ENCODE data around the gene CALML4.
"Not testable (repeated sequence)": the region's sequence is repeated elsewhere in the genome, so short reads cannot be mapped to it uniquely, and the experiment has no call there.

Gene CALML4

DNA sequence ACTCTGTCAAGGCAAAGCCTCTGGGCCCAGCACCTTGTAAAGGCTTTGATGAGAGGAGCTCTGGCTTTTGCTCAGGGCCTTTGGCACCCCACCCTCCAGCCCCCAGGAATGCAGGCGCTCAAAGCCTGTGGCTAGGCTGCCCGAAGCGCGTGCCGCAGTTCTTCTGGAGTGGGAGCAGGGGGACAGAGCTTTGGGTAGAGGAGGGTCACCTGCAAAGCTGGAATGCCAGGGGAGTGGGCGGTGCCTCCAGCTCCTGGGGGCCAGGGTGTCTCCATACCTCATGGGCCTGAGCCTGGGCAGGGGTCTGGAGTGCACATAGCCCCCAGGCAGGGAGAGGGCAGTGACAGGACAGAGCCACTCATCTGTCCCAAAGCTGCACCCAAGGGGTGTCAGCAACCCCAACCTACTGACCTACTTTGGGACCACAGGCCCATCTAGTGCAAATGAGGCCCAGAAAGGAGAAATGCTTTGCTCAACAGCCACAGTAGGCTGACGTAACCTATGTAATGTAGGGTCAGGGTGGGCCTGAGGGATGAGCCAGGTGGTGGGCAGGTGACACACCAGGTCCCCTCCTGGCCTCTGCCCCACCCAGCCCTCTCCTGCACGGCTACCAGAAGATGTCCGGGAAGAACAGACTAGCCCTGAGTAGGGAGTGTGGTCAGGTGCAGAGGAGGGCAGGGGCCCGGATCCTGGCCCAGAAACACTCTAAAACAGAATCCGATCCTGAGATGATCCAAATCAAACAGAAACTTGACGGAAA is 2.2 kb upstream of the CALML4 start:
- no peak for DNase-seq

GRCh38 chr15:68206711-68207151 is 1.6 kb upstream of the CALML4 start:
- DNase-seq, result no peak

DNA sequence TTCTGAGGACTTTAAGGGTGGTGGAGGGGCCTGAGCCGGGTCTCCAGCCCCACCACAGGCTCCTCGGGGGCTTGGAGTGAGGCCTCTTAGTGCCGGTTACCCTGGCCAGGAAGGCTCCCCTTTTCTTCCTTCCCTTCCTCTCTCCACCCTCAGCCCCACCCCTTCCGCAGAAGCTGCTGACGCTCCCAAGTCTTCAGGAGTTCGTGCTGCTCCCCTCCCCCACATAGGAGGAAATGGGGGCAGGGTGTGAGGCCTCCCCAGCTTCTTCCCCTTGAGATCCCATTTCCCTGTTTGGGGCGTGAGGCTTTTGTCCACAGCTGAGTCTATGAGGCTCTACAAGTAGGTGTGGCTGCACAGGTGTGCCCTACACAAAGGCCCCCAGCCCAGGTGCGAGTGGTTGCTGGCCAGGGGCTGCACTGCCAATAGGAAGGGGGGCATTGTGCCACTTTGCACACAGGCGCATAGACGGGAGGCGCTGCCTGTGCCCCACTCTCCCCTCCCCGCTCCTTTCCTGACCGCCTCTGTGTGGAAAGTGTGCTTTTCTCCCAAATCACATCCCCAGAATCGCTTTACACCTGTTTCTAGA is 915 bp upstream of the CALML4 start:
- no peak for DNase-seq

DNA sequence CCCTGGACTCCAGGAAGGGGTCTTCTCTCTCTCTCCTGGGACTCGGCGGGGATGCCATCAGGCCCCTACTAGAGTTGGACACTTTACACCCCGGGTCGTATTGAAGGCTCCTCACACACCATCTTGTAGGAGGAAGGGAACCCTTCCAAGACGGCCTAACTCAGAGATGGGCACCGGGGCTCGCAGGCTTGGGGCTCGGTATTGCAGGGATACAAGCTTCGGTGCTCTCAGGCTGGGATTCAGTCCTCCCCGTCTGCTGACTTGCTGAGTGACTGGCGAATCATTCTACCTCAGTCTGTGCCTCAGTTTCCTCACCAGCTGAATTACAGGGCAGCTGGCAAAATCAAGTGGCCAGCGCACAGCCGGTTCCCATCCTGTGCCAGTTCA is 419 bp upstream of the CALML4 start:
- DNase-seq, result no peak

DNA sequence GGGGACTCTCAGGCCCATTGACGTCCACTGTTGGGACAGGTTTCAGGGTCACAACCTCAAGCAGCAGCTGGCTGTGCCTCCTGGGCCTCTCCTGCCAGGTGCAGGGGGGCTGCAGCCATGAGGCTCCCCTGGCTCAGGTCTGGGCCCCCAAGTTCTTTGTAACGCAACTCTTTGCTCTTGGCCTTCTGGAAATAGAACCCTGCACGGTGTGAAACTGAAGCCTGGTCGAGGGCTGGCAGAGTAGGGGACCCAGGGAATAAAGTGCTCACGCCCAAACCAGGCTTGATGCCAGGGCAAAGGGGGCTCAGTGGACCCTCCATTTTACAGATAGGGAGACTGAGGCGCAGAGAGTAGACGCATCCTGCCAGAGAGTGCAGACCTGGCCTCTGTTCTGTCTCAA is 771 bp downstream of the CALML4 start:
- no peak for DNase-seq

DNA sequence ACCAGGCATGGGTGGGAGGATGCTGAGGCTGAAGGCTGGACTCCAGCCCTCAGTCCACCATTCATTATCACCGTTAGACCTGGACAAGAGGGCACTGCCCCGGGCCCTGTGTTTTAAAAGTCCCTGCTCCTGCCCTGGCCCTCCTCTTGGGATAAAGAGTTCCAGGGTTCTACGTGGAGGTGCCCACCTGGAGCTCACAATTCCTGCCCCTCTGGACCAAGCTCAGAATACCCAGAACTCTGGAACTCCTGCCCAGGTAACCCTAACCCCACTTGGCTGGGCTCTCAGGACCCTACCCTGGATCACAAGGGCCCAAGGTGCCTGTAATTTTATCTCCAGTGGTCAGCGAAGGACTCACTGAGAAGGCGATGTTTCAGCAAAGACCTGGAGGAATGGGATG is 1.2 kb downstream of the CALML4 start:
- no peak for DNase-seq

DNA sequence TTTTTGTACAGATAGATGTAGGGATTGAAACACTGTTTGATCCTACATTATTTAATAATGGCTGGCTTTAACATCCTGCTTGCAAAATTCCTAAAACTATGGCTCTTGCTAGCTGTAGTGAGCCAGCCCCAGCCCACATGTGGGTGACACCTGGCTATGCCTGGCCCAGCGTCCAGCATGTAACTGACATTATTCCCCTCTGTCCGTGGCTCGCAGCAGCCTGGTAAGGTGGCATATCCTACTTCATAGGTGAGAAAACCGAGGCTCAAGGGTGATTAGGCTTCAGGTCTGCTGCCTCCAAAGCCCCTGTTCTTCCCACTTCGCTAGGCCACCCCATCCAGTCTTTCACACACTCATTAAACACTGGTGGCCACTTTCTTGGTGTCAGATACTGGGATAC is 1.6 kb downstream of the CALML4 start:
- DNase-seq, result no peak

GRCh38 chr15:68202994-68203393 is 2.1 kb downstream of the CALML4 start:
- not testable (repeated sequence) for DNase-seq

DNA sequence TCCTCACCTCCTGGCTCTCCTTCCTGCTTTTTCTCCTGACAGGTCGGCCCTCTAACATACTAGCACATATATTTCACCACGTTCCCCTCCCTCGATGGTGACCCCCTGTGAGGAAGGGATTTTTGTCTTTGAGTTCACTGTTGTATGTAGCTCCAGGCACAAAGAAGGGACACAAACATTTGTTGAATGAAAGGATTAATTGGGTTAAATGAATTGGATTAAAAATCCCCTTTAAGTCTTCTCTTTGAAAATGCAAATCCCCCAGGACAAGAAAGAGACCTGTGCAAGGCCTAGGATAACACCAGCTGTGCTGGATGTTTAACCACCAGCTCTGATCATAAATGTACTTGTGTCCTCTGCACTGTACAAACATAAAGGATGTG is 3.3 kb downstream of the CALML4 start:
- DNase-seq, result no peak

- DNase-seq, result no peak
These were observed 3.8 kb downstream of the CALML4 start for GRCh38 chr15:68201153-68201878.

- DNase-seq, result no peak
These were observed 4.9 kb downstream of the CALML4 start for GRCh38 chr15:68200016-68200861.

GRCh38 chr15:68199340-68199739 is 5.8 kb downstream of the CALML4 start:
- no peak for DNase-seq

- DNase-seq, result no peak
These were observed 7.3 kb downstream of the CALML4 start for GRCh38 chr15:68197661-68198437.

- DNase-seq, result no peak
These were observed 8.0 kb downstream of the CALML4 start for GRCh38 chr15:68197170-68197492.

GRCh38 chr15:68196445-68197169 is 8.5 kb downstream of the CALML4 start:
- no peak for DNase-seq

- no peak for DNase-seq
These were observed 9.6 kb downstream of the CALML4 start for GRCh38 chr15:68195336-68196112.

- no peak for DNase-seq
These were observed 12.2 kb downstream of the CALML4 start for GRCh38 chr15:68192804-68193486.

DNA sequence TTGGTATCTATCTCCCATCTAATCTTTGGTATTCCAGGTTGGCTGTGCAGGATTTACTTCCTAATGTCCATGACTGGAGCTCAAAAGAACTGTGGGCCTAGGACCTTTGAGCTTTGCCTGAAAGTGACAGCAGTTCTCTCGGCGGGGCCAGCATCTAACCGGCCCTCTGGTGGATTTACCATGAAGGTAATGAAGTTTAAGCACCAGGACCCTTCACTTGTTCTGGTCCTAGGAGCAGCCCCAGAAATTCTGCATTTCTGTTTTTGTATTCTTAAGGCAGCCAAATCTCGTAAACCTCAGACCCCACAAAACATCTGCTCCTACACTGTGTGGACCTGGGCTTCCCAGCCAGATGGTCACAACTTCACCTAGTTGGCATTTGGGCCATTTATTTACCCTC is 13.0 kb downstream of the CALML4 start:
- DNase-seq, result no peak

- no peak for DNase-seq
These were observed 13.6 kb downstream of the CALML4 start for GRCh38 chr15:68191555-68191954.

- DNase-seq, result no peak
These were observed 15.1 kb downstream of the CALML4 start for GRCh38 chr15:68190048-68190447.

All from activated CD4-positive, alpha-beta T cell treated with anti-CD3 and anti-CD28 coated beads, Interleukin-2, amount 50 U/mL, for 4 hours (primary cell).